Pons (tissue), 1 donor: ENCODE results near the gene PAX7.
"Not testable (repeated sequence)": the region's sequence is repeated elsewhere in the genome, so short reads cannot be mapped to it uniquely, and the experiment has no call there.

Experiments used
- DNase-seq: peaks from one replicate; pipeline ENCODE4 v3.0.0-alpha.2; 2016; ENCODE audit warnings: low spot score

PAX7 gene

DNA sequence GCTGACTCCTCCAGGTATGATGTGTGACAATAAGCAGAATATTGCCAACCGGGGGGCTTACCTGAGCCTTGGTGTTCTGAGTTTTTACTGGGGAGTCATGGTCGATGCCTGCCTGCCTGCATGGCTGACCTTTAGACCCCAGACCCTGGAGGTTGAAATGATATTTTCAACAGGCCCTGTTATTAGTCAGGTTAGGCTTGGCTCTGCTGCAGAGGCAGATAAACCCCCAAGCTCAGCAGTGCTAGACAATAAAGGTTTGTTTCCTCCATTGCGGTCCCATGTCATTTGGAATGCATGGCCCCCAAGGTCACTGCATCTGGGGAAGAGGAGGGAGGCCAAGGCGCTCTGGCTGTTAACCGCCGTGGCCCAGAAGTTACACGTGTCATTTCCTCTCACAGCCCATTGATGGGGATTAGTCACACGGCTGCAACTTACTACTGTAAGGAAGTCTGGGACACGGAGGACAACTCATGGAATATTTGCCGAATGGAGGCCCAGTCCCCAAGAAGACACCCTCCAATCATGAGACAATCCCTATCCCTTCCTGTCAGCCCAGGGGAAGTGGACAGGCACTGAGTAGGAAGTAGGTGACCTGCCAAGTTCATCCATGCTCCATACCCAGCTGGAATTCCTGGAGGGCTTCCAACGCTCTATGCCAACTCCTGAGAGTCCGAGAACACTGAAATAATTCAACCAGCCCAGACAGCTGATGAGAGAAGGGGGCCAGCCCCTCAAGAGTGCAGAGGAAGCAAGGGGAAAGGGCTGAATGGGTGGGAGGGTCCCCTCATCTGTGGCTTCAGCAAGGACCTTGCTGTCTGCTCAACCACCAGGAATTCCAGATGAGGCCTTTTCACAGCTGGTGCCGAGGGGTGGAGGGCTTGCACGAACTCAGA lies 131.5 kb downstream of the PAX7 start:
- peak; percentile 26 for DNase-seq

DNA sequence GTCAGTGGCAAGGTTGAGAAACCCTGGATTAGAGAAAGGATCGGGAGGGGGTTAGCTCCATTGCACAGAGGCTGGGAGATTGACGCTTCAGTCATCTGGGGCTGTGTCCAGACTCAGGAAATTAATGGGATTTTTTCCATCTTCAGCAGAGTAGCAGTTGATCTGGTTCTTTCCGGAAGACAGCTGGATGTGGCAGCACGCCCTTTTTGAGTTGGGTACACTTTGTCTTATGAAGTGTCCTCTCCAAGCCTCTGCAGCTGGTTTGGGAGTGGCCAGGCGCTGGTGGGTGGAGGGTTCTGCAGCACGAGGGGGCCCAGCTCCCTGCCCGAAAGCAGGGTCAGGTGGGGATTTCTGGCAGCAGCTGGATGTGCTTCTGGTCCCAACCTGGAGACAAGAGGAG lies 133.7 kb downstream of the PAX7 start:
- no peak for DNase-seq

- no peak for DNase-seq
Observed at GRCh38 chr1:18765725-18766124, 135.1 kb downstream of the PAX7 start.

DNA sequence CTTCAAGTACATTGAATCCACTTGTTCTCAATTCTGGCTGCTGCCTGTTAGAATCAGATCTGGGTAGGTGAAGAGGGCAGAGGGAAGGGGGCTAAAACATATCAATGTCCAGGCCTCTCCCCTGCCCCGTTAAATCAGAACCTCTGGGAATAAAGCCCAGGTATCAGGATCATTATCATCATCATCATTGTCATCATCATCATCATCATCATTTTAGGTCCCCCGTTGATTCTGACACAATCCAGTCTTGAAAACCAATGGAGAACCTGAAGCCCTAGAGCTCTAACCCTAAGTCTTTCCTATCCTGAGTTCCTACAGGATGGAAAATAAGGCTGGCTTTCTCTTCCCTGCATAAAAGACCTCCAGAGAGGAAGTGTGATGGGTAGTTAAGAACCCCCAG lies 135.7 kb downstream of the PAX7 start:
- no peak for DNase-seq

- DNase-seq, result not testable (repeated sequence)
Observed at GRCh38 chr1:18767576-18767975, 136.9 kb downstream of the PAX7 start.

- no peak for DNase-seq
Observed at GRCh38 chr1:18768086-18768485, 137.4 kb downstream of the PAX7 start.

- DNase-seq, result no peak
Observed at GRCh38 chr1:18769140-18769539, 138.5 kb downstream of the PAX7 start.

DNA sequence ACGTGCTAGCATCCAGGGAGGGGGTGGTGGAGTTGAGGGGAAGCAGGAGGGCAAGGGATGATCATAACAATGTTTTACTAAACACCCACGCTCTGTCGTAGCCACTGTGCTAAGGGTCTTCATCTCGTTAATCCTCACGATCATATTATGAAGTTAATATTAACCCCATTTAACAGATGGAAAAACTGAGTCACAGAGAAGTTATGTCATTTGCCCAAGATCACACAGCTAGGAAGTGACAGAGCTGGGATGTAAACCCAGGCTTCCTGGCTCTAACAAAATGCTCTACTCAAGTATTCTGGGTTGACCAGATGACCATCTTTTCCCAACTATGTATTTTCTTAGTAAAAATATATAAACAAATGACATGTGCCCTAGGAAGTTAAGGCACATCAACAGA lies 140.2 kb downstream of the PAX7 start:
- DNase-seq, result no peak

GRCh38 chr1:18773753-18774152 lies 143.1 kb downstream of the PAX7 start:
- DNase-seq, result no peak

GRCh38 chr1:18775341-18775740 lies 144.7 kb downstream of the PAX7 start:
- no peak for DNase-seq

DNA sequence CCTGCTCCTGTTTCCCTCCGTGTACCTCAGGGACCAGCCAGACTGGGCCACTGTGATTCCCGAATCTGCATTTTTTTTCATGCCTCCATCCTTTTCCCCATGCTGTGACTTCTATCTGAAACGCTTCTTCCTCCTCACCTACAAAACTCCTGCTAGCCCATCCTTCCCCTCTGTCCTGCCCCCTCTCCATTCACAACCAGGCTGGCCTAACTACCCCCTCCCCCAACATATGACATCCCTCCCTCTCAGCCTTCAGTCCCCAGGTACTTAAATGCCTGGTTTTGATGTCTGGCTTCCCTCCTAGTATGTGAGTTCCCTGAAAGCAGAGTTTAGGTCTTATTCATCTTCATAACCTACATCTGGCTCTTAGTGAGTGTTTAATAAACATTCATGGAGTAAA lies 146.1 kb downstream of the PAX7 start:
- no peak for DNase-seq

DNA sequence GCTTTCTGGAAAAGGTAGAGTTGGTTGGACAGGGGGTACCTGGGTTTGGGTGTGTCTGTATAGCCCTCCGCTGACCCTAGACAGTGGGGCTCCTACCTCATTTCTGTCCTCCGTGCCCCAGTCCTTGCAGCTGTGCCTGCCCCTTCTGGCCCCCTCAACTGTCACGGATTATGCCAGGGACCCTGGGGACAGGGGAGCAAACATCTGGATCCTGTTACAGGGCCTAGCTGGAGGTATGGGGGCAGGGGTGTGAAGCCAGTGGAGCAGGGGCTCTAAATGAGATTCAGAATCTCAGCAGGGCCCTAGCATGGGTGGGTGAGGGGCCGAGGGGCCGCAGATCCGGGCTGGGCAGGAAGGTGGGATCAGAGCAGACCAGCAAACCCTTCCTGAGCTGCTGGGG lies 147.8 kb downstream of the PAX7 start:
- DNase-seq, result no peak

- no peak for DNase-seq
Observed at GRCh38 chr1:18781031-18781430, 150.4 kb downstream of the PAX7 start.

DNA sequence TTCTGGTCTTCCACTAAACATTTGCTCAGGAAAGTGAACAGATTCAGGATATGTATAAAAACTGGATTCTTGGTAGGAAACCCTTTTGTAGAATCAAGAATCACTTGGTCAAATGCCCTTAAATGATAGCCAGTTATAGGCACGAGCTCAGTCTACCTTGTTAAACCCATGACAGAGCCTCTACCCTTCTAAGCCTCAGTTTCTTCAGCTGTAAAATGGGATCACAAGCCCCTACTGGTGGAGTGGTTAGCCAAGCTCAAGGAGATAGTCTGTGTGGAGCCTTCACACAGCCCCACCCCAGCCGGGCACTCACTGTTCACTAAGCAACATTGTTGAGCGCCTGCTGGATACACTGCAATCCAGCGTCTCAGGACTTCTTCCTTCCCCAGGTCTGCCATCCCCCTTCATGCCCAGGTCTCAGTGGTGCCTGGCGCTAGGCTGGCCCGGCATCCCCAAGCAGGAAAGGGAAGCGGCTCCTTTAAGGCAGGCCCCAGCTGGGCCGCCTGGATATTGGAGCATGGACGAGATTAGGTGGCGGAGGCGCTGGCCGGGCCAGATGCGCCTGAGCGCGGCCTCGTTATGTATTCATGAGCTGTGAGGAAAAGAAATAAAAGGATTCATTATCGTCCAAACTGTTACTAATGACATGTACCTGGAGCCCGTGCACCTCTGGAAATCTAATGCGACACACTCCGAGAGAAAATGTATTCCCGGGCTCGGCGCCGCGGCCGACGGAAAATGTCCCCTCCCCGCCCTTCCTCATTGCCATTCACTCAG lies 153.2 kb downstream of the PAX7 start:
- DNase-seq, result no peak

GRCh38 chr1:18784482-18784831 lies 153.8 kb downstream of the PAX7 start:
- DNase-seq, result no peak

- DNase-seq, result no peak
Observed at GRCh38 chr1:18786149-18786548, 155.5 kb downstream of the PAX7 start.

- no peak for DNase-seq
Observed at GRCh38 chr1:18787825-18788385, 157.3 kb downstream of the PAX7 start.

DNA sequence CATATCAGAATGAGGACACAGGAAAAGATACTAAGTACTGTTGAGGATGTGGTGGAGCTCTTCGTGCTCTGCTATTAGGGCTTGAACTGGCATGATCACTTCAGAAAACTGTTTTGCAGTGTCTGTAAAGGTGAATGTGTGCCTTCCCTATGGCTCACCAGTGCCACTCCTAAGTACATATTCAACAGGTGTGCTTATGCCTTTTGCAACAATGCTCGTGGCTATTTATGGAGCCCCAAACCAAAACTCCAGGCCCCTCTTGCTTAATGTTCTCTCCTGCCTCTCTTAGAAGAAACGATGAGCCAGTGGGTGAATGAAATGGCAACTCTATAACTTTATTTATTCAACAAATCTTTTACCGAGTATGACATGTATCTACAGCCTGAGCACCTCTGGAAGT lies 158.6 kb downstream of the PAX7 start:
- no peak for DNase-seq

DNA sequence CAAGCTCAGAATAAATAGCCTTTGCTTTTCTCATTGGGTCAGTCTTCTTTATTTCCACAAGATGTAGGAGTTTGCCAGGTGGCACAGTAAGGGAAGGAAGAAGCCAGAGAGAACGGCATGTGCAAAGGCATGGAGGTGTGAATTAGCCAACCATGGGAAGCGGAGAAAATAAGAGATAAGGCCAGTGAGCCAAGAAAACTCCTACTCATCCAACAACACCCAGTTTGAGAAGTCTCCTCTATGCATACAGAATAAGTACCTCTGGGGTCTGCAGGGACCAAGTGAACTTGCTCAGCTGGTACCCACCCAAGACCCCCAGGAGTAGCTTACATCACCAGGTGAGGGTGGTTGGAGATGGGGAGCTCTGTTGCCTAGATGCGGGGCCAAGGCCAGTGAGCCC lies 162.1 kb downstream of the PAX7 start:
- DNase-seq, result no peak

- no peak for DNase-seq
Observed at GRCh38 chr1:18793164-18793563, 162.5 kb downstream of the PAX7 start.

DNA sequence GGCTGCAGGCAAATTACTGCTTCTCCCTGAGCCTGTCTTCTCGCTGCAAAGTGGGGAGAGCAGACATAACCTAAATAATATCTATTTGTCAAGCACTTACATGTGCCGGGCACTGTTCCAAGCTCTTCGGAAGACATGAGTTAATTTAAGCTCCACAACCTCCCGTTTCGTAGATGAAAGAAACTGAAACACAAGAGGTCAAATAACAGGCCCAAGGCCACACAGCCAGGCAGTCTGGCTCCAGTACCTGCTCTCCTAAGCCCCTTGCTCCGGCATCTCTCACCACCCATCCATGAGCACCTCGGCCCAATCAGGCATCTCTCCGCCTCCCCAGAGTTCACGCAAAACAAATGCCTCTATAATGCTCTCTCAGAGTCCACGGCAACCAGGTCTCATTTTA lies 163.4 kb downstream of the PAX7 start:
- no peak for DNase-seq

DNA sequence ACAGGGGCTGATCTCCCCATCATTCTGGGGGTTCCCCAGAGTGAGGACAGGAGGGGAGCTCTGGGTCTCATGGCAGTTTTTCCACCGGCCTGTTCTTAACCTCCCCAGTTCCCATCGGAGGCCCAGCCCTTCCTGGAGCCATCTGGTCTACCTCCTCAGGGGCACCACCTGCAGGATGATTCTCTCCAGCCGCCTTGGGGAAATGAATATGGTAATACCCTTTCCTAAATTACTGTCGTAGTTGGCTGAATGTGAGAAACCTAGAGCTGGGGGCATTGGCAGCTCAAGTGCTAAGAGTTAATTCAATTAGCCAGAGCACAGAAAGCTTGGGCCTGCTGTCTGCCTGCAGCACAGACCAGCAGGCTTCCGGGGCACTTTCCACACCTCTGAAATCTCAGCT lies 163.9 kb downstream of the PAX7 start:
- DNase-seq, result no peak

DNA sequence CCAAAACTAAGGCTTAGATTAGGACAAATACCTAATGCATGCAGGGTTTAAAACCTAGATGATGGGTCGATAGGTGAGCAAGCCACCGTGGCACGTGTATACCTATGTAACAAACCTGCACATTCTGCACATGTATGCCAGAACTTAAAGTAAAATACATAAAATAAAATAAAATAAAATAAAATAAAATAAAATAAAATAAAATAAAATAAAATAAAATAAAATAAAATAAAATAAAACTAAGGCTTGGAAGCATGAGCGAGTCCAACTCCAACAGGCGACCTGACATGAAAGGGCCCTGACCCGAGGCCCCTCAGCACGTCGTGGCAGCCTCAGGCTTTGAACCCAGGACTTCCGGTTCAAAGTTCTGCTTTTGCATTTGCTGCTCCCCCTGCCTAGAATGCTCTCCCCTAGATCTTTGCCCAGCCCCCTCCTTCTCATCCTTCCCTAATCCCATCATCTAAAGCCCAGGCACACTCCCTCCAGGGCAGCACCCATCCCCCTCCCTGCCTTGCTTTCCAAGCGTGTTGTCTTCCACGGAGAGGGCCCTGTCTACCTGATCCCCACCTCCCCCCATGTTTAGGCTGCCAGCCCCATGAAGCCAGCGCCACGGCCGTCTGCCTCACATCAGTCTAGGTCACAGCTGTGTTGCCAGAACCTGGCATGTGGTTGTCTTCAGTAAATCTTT lies 164.5 kb downstream of the PAX7 start:
- DNase-seq, result no peak
